ENCODE data around the gene ISCU.
"Not testable (repeated sequence)": the region's sequence is repeated elsewhere in the genome, so short reads cannot be mapped to it uniquely, and the experiment has no call there.

Gene ISCU

DNA sequence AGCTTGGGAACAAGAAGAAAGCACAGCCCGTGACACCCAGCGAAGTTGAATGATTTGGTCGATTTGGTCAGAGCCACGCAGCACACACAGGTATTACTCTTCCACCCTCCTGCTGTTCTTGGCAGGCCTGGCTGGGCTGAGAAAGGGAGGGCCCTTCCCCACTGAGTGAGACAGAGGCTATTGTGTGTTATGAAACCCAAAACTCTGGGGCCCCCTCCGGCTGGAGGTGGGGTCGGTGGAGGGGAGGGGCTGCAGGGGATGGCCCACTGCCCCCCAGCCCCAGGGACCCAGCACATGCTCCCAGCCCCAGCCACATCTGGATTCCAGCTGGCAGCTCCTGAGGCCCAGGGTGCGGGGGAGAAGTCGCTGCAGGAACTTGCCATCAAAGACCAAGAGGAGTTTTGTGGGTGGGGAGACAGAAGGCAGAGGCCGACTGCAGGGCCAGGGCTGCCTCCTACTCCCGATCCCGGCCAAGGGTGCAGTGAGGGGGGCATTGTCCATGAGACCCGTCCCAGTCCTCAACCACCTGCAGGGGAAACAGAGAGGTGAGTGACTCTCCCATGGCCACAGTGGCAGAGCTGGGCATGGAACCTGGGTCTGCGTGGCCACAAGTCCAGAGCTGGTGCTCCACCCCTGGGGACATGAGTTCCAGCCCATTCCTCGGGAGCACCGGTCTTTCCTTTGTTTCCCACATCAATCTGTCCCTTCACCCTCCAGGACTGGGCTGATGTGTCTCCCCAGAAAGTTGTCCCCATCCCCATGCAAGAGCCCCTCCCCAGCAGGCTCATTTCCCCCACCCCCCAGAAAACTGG, 26.8 kb downstream of the ISCU start:
- H3K9me3 ChIP-seq (ENCODE audit: control insufficient read depth in 2 of 2, low read length in 2 of 2), result no peaks in the 10 kb centered on the region
- no peak overlapping the region for H3K27ac ChIP-seq (ENCODE audit: low read depth in 2 of 2, low read length in 2 of 2)
- H3K4me1 ChIP-seq (ENCODE audit: control insufficient read depth in 2 of 2, insufficient read depth in 2 of 2, low read length in 2 of 2), result no peaks in the 10 kb centered on the region
- H3K27me3 ChIP-seq (ENCODE audit: control insufficient read depth in 2 of 2, insufficient read depth in 2 of 2, low read length in 2 of 2), result no peaks in the 10 kb centered on the region
- no peak overlapping the region for H3K9ac ChIP-seq (ENCODE audit: low read depth in 1 of 2, low read length in 2 of 2)
- no peaks in the 10 kb centered on the region for H3K36me3 ChIP-seq (ENCODE audit: control insufficient read depth in 2 of 2, insufficient read depth in 2 of 2, low read length in 2 of 2)
- H3K4me3 ChIP-seq (ENCODE audit: low read length in 2 of 2), result no peak overlapping the region

DNA sequence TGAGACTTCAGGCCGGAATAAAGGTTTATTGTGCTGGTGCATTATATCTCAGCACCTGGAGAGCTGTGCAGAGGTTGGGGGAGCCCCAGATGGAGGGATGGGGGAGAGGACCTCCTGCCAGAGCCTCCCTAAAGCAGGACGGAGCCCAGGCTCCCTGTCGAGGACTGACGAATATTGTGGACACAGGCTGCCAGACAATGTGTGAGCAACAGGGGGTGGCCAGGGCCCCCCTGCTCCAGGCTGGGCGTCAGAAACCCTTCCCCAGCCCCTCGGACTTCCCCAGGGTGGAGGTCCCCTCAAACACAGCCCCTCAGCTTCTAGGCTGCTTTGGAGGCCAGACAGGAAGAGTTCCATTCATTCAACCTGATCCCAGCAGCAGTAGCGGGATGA, 27.4 kb downstream of the ISCU start:
- no peaks in the 10 kb centered on the region for H3K4me1 ChIP-seq (ENCODE audit: control insufficient read depth in 2 of 2, insufficient read depth in 2 of 2, low read length in 2 of 2)
- no peaks in the 10 kb centered on the region for H3K36me3 ChIP-seq (ENCODE audit: control insufficient read depth in 2 of 2, insufficient read depth in 2 of 2, low read length in 2 of 2)
- H3K27ac ChIP-seq (ENCODE audit: low read depth in 2 of 2, low read length in 2 of 2), result no peak overlapping the region
- no peaks in the 10 kb centered on the region for H3K27me3 ChIP-seq (ENCODE audit: control insufficient read depth in 2 of 2, insufficient read depth in 2 of 2, low read length in 2 of 2)
- H3K9me3 ChIP-seq (ENCODE audit: control insufficient read depth in 2 of 2, low read length in 2 of 2), result no peaks in the 10 kb centered on the region
- H3K9ac ChIP-seq (ENCODE audit: low read depth in 1 of 2, low read length in 2 of 2), result no peak overlapping the region
- no peak overlapping the region for H3K4me3 ChIP-seq (ENCODE audit: low read length in 2 of 2)

- H3K36me3 ChIP-seq (ENCODE audit: control insufficient read depth in 2 of 2, insufficient read depth in 2 of 2, low read length in 2 of 2); H3K27me3 ChIP-seq (ENCODE audit: control insufficient read depth in 2 of 2, insufficient read depth in 2 of 2, low read length in 2 of 2); H3K27ac ChIP-seq (ENCODE audit: low read depth in 2 of 2, low read length in 2 of 2); H3K4me1 ChIP-seq (ENCODE audit: control insufficient read depth in 2 of 2, insufficient read depth in 2 of 2, low read length in 2 of 2); H3K9ac ChIP-seq (ENCODE audit: low read depth in 1 of 2, low read length in 2 of 2); H3K9me3 ChIP-seq (ENCODE audit: control insufficient read depth in 2 of 2, low read length in 2 of 2); H3K4me3 ChIP-seq (ENCODE audit: low read length in 2 of 2): not testable (repeated sequence)
Observed at GRCh38 chr12:108590463-108590862, 28.1 kb downstream of the ISCU start.

- H3K27me3 ChIP-seq (ENCODE audit: control insufficient read depth in 2 of 2, insufficient read depth in 2 of 2, low read length in 2 of 2), result no peaks in the 10 kb centered on the region
- H3K9ac ChIP-seq (ENCODE audit: low read depth in 1 of 2, low read length in 2 of 2), result no peak overlapping the region
- H3K36me3 ChIP-seq (ENCODE audit: control insufficient read depth in 2 of 2, insufficient read depth in 2 of 2, low read length in 2 of 2), result no peaks in the 10 kb centered on the region
- H3K9me3 ChIP-seq (ENCODE audit: control insufficient read depth in 2 of 2, low read length in 2 of 2), result no peaks in the 10 kb centered on the region
- H3K4me3 ChIP-seq (ENCODE audit: low read length in 2 of 2), result no peak overlapping the region
- peaks cover 0 to 3% of the 10 kb centered on the region in 2 donors for H3K4me1 ChIP-seq (ENCODE audit: control insufficient read depth in 2 of 2, insufficient read depth in 2 of 2, low read length in 2 of 2)
- no peak overlapping the region for H3K27ac ChIP-seq (ENCODE audit: low read depth in 2 of 2, low read length in 2 of 2)
Observed at GRCh38 chr12:108591267-108591980, 29.0 kb downstream of the ISCU start.

DNA sequence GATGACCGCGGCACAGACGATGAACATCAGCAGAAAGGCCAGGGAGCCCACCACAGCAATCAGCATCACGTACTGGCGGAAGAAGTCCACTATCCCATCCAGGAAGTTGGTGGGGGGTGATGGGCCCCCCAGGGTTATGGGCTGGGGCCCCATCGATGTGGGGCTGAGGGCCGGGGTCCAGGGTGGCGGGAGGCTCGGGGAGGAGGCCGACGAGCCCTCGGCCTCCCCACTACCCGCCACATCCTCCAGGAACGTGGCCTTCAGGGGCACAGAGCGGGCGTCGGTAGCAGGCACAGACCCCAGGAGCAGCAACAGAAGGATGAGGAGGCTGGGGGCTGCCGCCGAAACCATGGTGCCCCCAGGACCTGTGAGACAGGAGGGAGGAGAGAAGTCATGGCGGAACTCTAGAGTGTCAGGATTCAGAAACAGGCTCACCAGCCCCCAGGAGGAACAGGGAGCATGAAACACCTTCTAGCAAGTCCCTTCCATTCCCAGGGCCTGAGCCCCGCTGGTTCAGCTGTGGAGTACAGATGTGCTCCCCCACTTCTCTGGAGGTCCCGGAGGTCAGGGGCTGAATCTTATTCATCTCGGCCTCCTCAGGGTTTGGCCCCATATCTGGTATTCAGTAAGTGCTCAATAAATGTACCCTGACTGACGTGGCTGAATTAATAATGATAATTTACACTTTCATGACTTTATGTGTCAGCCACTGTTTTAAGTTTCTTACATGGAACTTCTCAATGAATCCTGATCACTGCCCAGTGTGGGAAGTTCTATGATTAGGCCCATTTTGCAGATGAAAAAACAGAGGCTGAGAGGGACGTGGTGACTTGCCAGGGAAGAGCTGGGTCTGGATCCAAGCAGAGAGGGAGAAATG, 29.9 kb downstream of the ISCU start:
- Histone ChIP-seq H3K9ac (ENCODE audit: low read depth in 1 of 2, low read length in 2 of 2) (no peak overlapping the region), H3K4me3 (ENCODE audit: low read length in 2 of 2) (no peak overlapping the region), H3K27me3 (ENCODE audit: control insufficient read depth in 2 of 2, insufficient read depth in 2 of 2, low read length in 2 of 2) (no peaks in the 10 kb centered on the region), H3K9me3 (ENCODE audit: control insufficient read depth in 2 of 2, low read length in 2 of 2) (no peaks in the 10 kb centered on the region), H3K36me3 (ENCODE audit: control insufficient read depth in 2 of 2, insufficient read depth in 2 of 2, low read length in 2 of 2) (no peaks in the 10 kb centered on the region), H3K27ac (ENCODE audit: low read depth in 2 of 2, low read length in 2 of 2) (no peak overlapping the region), H3K4me1 (ENCODE audit: control insufficient read depth in 2 of 2, insufficient read depth in 2 of 2, low read length in 2 of 2) (peaks cover 0 to 3% of the 10 kb centered on the region in 2 donors)

DNA sequence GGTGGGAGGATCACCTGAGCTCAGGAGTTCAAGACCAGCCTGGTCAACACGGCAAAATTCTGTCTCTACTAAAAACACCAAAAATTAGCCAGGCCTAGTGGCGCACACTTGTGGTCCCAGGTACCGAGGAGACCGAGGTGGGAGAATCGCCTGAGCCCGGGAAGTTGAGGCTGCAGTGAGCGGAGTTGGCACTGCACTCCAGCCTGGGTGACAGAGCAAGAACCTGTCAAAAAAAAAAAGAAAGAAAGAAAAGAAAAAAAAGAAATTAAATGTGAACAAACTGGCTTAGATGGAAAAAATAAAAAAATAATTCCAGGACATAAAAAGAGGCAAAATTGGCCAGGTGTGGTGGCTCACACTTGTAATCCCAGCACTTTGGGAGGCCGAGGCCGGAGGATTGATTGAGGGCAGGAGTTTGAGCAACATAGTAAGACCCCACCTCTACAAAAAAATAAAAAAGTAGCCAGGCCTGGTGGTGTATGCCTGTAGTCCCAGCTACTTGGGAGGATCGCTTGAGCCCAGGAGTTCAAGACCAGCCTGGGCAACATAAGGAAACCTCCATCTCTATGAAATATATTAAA, 32.0 kb downstream of the ISCU start:
- Histone ChIP-seq H3K4me1 (ENCODE audit: control insufficient read depth in 2 of 2, insufficient read depth in 2 of 2, low read length in 2 of 2) (peaks cover 0 to 3% of the 10 kb centered on the region in 2 donors), H3K4me3 (ENCODE audit: low read length in 2 of 2) (no peak overlapping the region), H3K27me3 (ENCODE audit: control insufficient read depth in 2 of 2, insufficient read depth in 2 of 2, low read length in 2 of 2) (no peaks in the 10 kb centered on the region), H3K27ac (ENCODE audit: low read depth in 2 of 2, low read length in 2 of 2) (no peak overlapping the region), H3K36me3 (ENCODE audit: control insufficient read depth in 2 of 2, insufficient read depth in 2 of 2, low read length in 2 of 2) (no peaks in the 10 kb centered on the region), H3K9ac (ENCODE audit: low read depth in 1 of 2, low read length in 2 of 2) (no peak overlapping the region), H3K9me3 (ENCODE audit: control insufficient read depth in 2 of 2, low read length in 2 of 2) (no peaks in the 10 kb centered on the region)

GRCh38 chr12:108594960-108595710, 32.7 kb downstream of the ISCU start:
- no peak overlapping the region for H3K9ac ChIP-seq (ENCODE audit: low read depth in 1 of 2, low read length in 2 of 2)
- H3K27ac ChIP-seq (ENCODE audit: low read depth in 2 of 2, low read length in 2 of 2), result no peak overlapping the region
- peaks cover 0 to 3% of the 10 kb centered on the region in 2 donors for H3K4me1 ChIP-seq (ENCODE audit: control insufficient read depth in 2 of 2, insufficient read depth in 2 of 2, low read length in 2 of 2)
- H3K9me3 ChIP-seq (ENCODE audit: control insufficient read depth in 2 of 2, low read length in 2 of 2), result no peaks in the 10 kb centered on the region
- H3K27me3 ChIP-seq (ENCODE audit: control insufficient read depth in 2 of 2, insufficient read depth in 2 of 2, low read length in 2 of 2), result no peaks in the 10 kb centered on the region
- peak overlapping the region in 1 of 2 donors; percentile 16 for H3K4me3 ChIP-seq (ENCODE audit: low read length in 2 of 2)
- H3K36me3 ChIP-seq (ENCODE audit: control insufficient read depth in 2 of 2, insufficient read depth in 2 of 2, low read length in 2 of 2), result no peaks in the 10 kb centered on the region

DNA sequence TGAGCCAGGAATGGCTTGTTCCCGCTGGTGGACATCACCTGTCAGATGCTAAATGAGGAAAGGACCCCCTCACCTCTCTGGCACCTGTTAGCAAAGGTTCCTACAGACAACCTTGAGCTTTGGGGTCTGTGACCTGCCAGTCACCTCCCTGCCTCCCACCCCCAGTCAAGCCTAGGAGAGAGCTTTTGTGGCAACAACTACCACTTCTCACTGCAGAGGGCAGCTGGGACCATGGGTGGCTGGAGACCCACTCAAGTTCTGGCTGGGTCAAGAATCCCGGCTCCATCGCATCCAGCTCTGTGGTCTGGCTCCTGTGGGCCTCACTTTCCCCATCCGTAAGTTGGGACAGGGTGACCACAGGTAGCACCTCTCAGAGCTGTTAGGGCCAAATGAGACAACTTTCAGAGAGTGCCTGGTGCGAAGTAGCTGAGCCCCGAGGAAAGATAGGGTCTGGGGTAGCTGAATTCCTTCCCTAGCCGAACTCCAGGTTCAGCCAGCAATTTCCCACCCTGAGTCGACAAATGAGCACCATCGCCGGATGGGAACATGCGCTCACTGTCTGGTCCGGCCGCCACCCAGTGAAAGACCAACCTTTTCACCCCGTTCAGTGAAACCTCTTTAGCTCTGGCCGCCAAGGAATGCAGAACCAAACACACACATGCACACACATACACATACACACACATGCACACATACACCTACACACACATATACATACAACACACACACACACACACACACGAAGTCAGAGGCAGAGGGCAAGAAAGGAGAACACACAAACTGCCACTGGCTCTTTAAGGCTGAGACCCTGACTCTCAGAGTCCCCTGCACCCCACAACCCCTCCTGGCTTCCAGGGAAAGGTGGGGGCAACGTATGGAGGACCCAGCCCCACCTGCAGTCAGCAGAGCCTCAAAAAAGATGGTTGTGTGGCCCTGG, 33.6 kb downstream of the ISCU start:
- Histone ChIP-seq H3K4me3 (ENCODE audit: low read length in 2 of 2) (peak overlapping the region; percentile 19 to 59), H3K9ac (ENCODE audit: low read depth in 1 of 2, low read length in 2 of 2) (peak overlapping the region in 1 of 2 donors; percentile 20), H3K36me3 (ENCODE audit: control insufficient read depth in 2 of 2, insufficient read depth in 2 of 2, low read length in 2 of 2) (no peaks in the 10 kb centered on the region), H3K9me3 (ENCODE audit: control insufficient read depth in 2 of 2, low read length in 2 of 2) (no peaks in the 10 kb centered on the region), H3K27me3 (ENCODE audit: control insufficient read depth in 2 of 2, insufficient read depth in 2 of 2, low read length in 2 of 2) (no peaks in the 10 kb centered on the region), H3K27ac (ENCODE audit: low read depth in 2 of 2, low read length in 2 of 2) (no peak overlapping the region), H3K4me1 (ENCODE audit: control insufficient read depth in 2 of 2, insufficient read depth in 2 of 2, low read length in 2 of 2) (peaks cover 0 to 3% of the 10 kb centered on the region in 2 donors)

All from mucosa of rectum (tissue), 2 donors.